HEK293 (cell line): ENCODE measurements around the gene GRAMD4.

Experiments used
- CTCF ChIA-PET: fragments of 350-600 bp; formaldehyde crosslinking; extraction: SDS; loops from one replicate; lab custom pipeline; 2021; ENCODE audit warnings: antibody characterized with exemption; lab: Yijun Ruan, JAX
- POLR2A ChIA-PET: fragments of 300-600 bp; formaldehyde crosslinking; extraction: SDS; loops from one replicate; lab custom pipeline; 2020; ENCODE audit warnings: antibody characterized with exemption, inconsistent platforms; lab: Yijun Ruan, JAX
- H3K27ac ChIP-seq: fragments of 200-500 bp; sonication (Bioruptor generic); 2 replicates; pipeline ENCODE4 v1.5.1; 2014; ENCODE audit warnings: low read depth, low read length, control low read depth, inconsistent platforms; ENCODE audit errors: extremely low read depth
- H3K36me3 ChIP-seq, 2 experiments: fragments of 200-500 bp in 1 of 2; sonication (Bioruptor generic) in 1 of 2; 1 replicate in 1 of 2; 2 replicates in 1 of 2; pipeline ENCODE4 v1.5.1; 2014 to 2017; ENCODE audit warnings: inconsistent platforms in 2 of 2, low read length in 2 of 2; ENCODE audit not compliant: control insufficient read depth in 2 of 2, insufficient read depth in 1 of 2
- H3K4me1 ChIP-seq: fragments of 200-500 bp; sonication (Bioruptor generic); 2 replicates; pipeline ENCODE4 v1.5.1; 2014; ENCODE audit warnings: mild to moderate bottlenecking, low read length, inconsistent platforms; ENCODE audit not compliant: control insufficient read depth, insufficient read depth
- H3K4me3 ChIP-seq: 2 replicates; pipeline ENCODE4 v1.5.1; 2011; ENCODE audit warnings: low read depth, mild to moderate bottlenecking, control low read depth, low read length, moderate library complexity
- H3K9me3 ChIP-seq: fragments of 200-500 bp; sonication (Bioruptor generic); 2 replicates; pipeline ENCODE4 v1.5.1; 2014; ENCODE audit warnings: low read depth, low read length, inconsistent platforms; ENCODE audit not compliant: control insufficient read depth, insufficient read depth
- CTCF ChIP-seq: fragments of 450-650 bp; formaldehyde crosslinking; IDR thresholded peaks from 2 replicates; pipeline ENCODE4 v1.5.1; 2016; ENCODE audit warnings: missing biosample characterization, missing genetic modification characterization
- EGR2 ChIP-seq: fragments of 450-650 bp; formaldehyde crosslinking; IDR thresholded peaks from 2 replicates; pipeline ENCODE4 v1.5.1; 2016; ENCODE audit warnings: low read depth, missing biosample characterization, missing genetic modification characterization
- ELK4 ChIP-seq: IDR thresholded peaks from 2 replicates; pipeline ENCODE4 v1.6.1; 2011; ENCODE audit warnings: mild to moderate bottlenecking, low read depth, low read length, borderline replicate concordance
- KLF1 ChIP-seq: fragments of 450-650 bp; formaldehyde crosslinking; IDR thresholded peaks from 2 replicates; pipeline ENCODE4 v1.5.1; 2016; ENCODE audit warnings: missing biosample characterization, missing genetic modification characterization
- REST ChIP-seq: fragments of 450-650 bp; formaldehyde crosslinking; IDR thresholded peaks from 2 replicates; pipeline ENCODE4 v1.5.1; 2016; ENCODE audit warnings: missing biosample characterization, missing genetic modification characterization
- SETDB1 ChIP-seq: IDR thresholded peaks from one replicate; pipeline ENCODE4 v1.6.1; 2017; ENCODE audit warnings: mild to moderate bottlenecking, low read length, moderate library complexity, mixed read lengths; ENCODE audit not compliant: insufficient read length
- ZNF16 ChIP-seq: fragments of 450-650 bp; formaldehyde crosslinking; IDR thresholded peaks from 2 replicates; pipeline ENCODE4 v1.5.1; 2016; ENCODE audit warnings: low read depth, missing biosample characterization, missing genetic modification characterization
- ZNF24 ChIP-seq: fragments of 450-650 bp; formaldehyde crosslinking; IDR thresholded peaks from 2 replicates; pipeline ENCODE4 v1.5.1; 2016; ENCODE audit warnings: missing biosample characterization, missing genetic modification characterization
- ZNF280C ChIP-seq: fragments of 450-650 bp; formaldehyde crosslinking; IDR thresholded peaks from 2 replicates; pipeline ENCODE4 v1.5.1; 2016; ENCODE audit warnings: missing biosample characterization, missing genetic modification characterization
- ZNF354C ChIP-seq: fragments of 450-650 bp; formaldehyde crosslinking; IDR thresholded peaks from 2 replicates; pipeline ENCODE4 v1.5.1; 2016; ENCODE audit warnings: missing biosample characterization, missing genetic modification characterization, low read depth, borderline replicate concordance
- ZNF37A ChIP-seq: fragments of 450-650 bp; IDR thresholded peaks from 2 replicates; pipeline ENCODE4 v1.5.1; 2018; ENCODE audit warnings: missing biosample characterization, missing genetic modification characterization
- ZNF518A ChIP-seq: fragments of 450-650 bp; formaldehyde crosslinking; conservative IDR thresholded peaks from 2 replicates; pipeline ENCODE4 v1.5.1; 2016; ENCODE audit warnings: low read depth, missing biosample characterization, missing genetic modification characterization
- ZNF521 ChIP-seq: fragments of 450-650 bp; formaldehyde crosslinking; IDR thresholded peaks from 2 replicates; pipeline ENCODE4 v1.5.1; 2017; ENCODE audit warnings: missing biosample characterization, mild to moderate bottlenecking, missing genetic modification characterization
- ZNF529 ChIP-seq: fragments of 450-650 bp; formaldehyde crosslinking; IDR thresholded peaks from 2 replicates; pipeline ENCODE4 v1.5.1; 2017; ENCODE audit warnings: missing genetic modification characterization, missing biosample characterization; ENCODE audit not compliant: insufficient replicate concordance
- ZNF548 ChIP-seq: fragments of 450-650 bp; formaldehyde crosslinking; IDR thresholded peaks from 2 replicates; pipeline ENCODE4 v1.5.1; 2016; ENCODE audit warnings: missing biosample characterization, missing genetic modification characterization
- ZNF560 ChIP-seq: fragments of 450-650 bp; formaldehyde crosslinking; IDR thresholded peaks from 2 replicates; pipeline ENCODE4 v1.5.1; 2017; ENCODE audit warnings: missing biosample characterization, missing genetic modification characterization, borderline replicate concordance
- ZNF645 ChIP-seq: fragments of 450-650 bp; formaldehyde crosslinking; IDR thresholded peaks from 2 replicates; pipeline ENCODE4; 2016; ENCODE audit warnings: missing biosample characterization, missing genetic modification characterization
- ZNF664 ChIP-seq: fragments of 450-650 bp; formaldehyde crosslinking; IDR thresholded peaks from 2 replicates; pipeline ENCODE4 v1.5.1; 2016; ENCODE audit warnings: missing biosample characterization, missing genetic modification characterization

GRAMD4 gene

GRCh38 chr22:46687048-46687444 is 66.9 kb downstream of the GRAMD4 start (continued):
- TF ChIP-seq REST (tag by site-specific recombination) (no peak), ZNF280C (no peak), ZNF548 (tag by site-specific recombination) (no peak), ZNF645 (tag by site-specific recombination) (no peak), ZNF37A (no peak), ZNF24 (tag by site-specific recombination) (no peak), ZNF560 (tag by site-specific recombination) (no peak)

GRCh38 chr22:46687460-46687859 is 67.3 kb downstream of the GRAMD4 start:
- CTCF ChIA-PET = no interaction called here
- H3K27ac ChIP-seq = no peak overlapping the region
- TF ChIP-seq EGR2 (0 out of 2 replicates have a peak, but pooled peaks have one; percentile 25), ZNF16 (tag by site-specific recombination) (no peak), SETDB1 (no peak)

GRCh38 chr22:46688949-46689348 is 68.8 kb downstream of the GRAMD4 start:
- Histone ChIP-seq H3K4me3 (no peak overlapping the region), H3K4me1 (no peaks in the 10 kb centered on the region), H3K9me3 (no peaks in the 10 kb centered on the region), H3K27ac (no peak overlapping the region), H3K36me3 (peaks cover 30 to 70% of the 10 kb centered on the region in 2 experiments)
- ChIA-PET POLR2A (no interaction called here), CTCF (interaction anchor here (0.7 to 1.1 kb wide), 2 partner anchors 47 to 125 kb away, joined by 3 read pairs; no protein-coding TSS in a partner anchor)
- TF ChIP-seq ZNF518A (tag by site-specific recombination) (no peak), ZNF354C (tag by site-specific recombination) (no peak), ZNF664 (no peak), ELK4 (no peak), EGR2 (peak; percentile 77), ZNF529 (tag by site-specific recombination) (no peak), KLF1 (tag by site-specific recombination) (peak; percentile 98), CTCF (tag by site-specific recombination) (no peak), ZNF521 (tag by site-specific recombination) (no peak)

More at GRCh38 chr22:46687460-46687859, 67.3 kb downstream of the GRAMD4 start:
- no peaks in the 10 kb centered on the region for H3K9me3 ChIP-seq
- no peak overlapping the region for H3K4me3 ChIP-seq
- POLR2A ChIA-PET = interaction anchor here (0.6 kb wide), 1 partner anchor 20 kb away, joined by 3 read pairs; no protein-coding TSS in a partner anchor
- no peaks in the 10 kb centered on the region for H3K4me1 ChIP-seq
- peaks cover 30 to 58% of the 10 kb centered on the region in 2 experiments for H3K36me3 ChIP-seq
